HG02759 (cell line): ENCODE data around the gene GRPEL2.

Experiments used
- ATAC-seq: cut with Tn5 transposase; IDR thresholded peaks from one replicate; pipeline ENCODE4 v1.9.1; 2021; ENCODE audit warnings: mild to moderate bottlenecking, moderate library complexity; ENCODE audit not compliant: unreplicated experiment

Gene GRPEL2

GRCh38 chr5:149353911-149354310 lies 8.6 kb downstream of the GRPEL2 start:
- no peak for ATAC-seq

GRCh38 chr5:149355688-149356087 lies 10.4 kb downstream of the GRPEL2 start:
- no peak for ATAC-seq

GRCh38 chr5:149356391-149356790 lies 11.1 kb downstream of the GRPEL2 start:
- no peak for ATAC-seq

- peak; percentile 99 for ATAC-seq
Measured at GRCh38 chr5:149357370-149358293, 12.3 kb downstream of the GRPEL2 start, which contains the start of gene PCYOX1L. TSS of gene PCYOX1L (plus strand) at chr5:149358046. CDS start at chr5:149358069, 23 bp downstream.

DNA sequence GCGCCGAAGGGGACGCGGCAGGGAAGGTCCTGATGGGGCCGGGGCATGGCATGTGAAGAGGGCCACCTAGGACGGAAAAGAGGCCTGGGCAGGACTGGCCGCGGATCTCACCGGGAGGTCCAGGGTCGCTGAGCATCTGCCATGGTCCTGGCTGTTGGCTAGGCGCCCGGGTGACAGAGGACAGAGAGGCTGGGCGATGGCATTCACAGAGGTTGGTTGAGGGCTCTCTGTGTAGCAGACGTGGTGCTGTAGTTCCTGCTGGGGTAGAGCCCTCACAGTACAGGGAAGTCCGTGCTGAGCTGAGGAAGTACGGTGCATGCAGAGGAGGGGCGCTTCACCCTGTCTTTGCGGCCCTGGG lies 13.0 kb downstream of the GRPEL2 start:
- ATAC-seq = peak; percentile 10

GRCh38 chr5:149358868-149359495 lies 13.7 kb downstream of the GRPEL2 start:
- no peak for ATAC-seq

DNA sequence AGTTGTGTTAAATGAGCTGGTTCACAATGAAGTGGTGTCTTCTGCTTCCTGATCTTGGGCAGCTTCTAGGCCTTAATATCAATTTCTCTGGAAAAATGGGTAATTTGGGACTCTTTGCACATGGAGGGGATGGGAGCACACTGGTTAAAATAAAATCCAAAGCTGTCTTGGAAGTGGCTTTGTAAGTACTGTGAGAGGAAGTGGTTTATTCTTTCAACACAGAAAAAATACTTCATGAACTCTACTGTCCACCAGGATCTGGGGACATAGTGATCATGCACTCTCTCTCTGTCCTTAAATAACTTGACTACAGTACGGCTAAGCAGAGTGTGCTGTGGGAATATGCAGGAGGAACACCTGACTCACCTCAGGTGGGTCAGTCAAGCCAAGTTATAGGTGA lies 15.0 kb downstream of the GRPEL2 start:
- ATAC-seq = no peak

- no peak for ATAC-seq
Measured at GRCh38 chr5:149362541-149362940, 17.2 kb downstream of the GRPEL2 start.

DNA sequence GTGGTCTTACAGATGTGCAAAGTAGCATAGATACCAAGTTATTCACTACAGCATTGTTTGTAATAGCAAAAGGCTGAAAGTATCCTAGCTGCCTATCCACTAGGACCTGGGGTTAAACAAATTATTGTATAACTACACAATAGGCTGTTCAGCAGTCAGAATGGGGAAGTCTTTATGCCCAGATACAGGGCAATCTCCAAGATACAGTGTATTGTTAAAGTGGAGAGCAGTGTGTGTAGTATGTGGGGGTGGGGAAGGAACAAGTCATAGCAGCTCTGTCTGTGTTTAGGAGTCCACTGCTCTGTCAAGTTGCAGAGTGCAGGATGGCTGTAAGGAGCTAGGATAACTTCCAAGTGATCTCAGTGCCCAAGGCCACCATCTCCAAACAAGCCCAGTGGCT lies 18.1 kb downstream of the GRPEL2 start:
- no peak for ATAC-seq

DNA sequence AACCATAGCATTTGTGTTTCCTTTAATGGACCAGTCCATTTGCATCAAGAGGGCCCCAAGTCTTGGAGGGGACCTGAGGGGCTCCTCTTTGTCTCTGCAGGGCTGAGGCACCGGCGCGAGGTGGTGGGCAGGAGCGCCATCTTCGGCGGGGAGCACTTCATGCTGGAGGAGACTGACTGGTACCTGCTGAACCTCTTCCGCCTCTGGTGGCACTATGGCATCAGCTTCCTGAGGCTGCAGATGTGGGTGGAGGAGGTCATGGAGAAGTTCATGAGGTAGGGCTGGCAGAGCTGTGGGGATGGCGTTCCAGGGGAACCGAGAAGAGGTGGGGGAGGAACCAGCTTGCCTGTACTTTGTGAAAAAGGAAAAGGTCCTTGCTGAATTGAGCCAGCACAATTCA lies 18.6 kb downstream of the GRPEL2 start:
- no peak for ATAC-seq

GRCh38 chr5:149364719-149365118 lies 19.4 kb downstream of the GRPEL2 start:
- no peak for ATAC-seq

DNA sequence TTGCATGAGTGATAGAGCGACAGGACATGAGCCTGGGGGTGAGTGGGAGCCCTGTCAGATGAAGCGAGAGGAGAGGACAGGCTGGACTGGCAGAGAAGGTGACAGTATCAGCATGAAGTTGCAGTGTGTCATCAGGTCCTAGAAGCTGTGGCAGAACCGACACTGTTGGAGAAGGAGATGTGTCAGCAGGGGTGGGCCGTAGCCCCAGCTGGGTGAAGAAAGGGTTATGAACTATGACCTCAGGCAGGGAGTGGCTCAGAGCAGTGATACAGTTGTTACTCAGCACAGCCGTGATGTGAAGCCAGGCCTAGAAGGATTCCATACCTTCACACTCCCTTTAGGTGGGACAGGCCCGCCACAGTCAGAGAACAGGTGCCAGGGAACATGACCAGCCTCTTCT lies 20.1 kb downstream of the GRPEL2 start:
- no peak for ATAC-seq

DNA sequence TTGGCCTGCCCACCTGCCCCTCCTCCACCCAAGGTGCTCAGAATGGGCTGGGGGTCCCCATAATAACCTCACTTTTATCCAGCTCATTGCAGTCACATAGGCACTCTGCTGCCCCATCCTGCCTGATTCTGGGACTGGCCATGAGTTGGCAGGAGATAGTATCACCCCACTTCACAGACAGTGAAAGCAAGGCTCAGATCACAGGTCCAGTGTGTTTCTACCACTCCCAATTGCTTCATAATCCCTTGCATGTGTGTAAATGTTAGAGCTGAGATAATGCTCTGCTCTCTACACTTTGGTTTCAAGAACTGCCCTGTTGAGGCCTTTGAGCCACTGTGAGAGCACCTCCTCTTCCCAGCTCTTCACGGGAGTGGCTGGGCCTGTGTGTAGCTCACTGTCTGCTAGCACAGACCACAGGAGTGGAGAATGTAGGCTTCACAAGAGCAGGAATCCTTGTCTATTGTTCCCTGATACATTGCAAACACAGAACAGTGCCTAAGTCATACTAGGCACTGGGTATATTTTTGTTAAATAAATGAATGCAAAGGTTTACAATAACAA lies 20.9 kb downstream of the GRPEL2 start:
- no peak for ATAC-seq

- peak; percentile 70 for ATAC-seq
Measured at GRCh38 chr5:149367249-149367971, 22.1 kb downstream of the GRPEL2 start.

DNA sequence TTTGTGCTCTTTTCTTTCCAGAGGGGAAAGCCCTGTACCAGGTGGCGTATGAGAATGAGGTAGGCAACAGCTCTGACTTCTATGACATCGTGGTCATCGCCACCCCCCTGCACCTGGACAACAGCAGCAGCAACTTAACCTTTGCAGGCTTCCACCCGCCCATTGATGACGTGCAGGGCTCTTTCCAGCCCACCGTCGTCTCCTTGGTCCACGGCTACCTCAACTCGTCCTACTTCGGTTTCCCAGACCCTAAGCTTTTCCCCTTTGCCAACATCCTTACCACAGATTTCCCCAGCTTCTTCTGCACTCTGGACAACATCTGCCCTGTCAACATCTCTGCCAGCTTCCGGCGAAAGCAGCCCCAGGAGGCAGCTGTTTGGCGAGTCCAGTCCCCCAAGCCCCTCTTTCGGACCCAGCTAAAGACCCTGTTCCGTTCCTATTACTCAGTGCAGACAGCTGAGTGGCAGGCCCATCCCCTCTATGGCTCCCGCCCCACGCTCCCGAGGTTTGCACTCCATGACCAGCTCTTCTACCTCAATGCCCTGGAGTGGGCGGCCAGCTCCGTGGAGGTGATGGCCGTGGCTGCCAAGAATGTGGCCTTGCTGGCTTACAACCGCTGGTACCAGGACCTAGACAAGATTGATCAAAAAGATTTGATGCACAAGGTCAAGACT lies 22.8 kb downstream of the GRPEL2 start:
- no peak for ATAC-seq

- ATAC-seq = no peak
Measured at GRCh38 chr5:149370878-149371277, 25.6 kb downstream of the GRPEL2 start.

GRCh38 chr5:149371296-149371962 lies 26.1 kb downstream of the GRPEL2 start:
- ATAC-seq = peak; percentile 84

- ATAC-seq = no peak
Measured at GRCh38 chr5:149372076-149372795, 26.9 kb downstream of the GRPEL2 start.

DNA sequence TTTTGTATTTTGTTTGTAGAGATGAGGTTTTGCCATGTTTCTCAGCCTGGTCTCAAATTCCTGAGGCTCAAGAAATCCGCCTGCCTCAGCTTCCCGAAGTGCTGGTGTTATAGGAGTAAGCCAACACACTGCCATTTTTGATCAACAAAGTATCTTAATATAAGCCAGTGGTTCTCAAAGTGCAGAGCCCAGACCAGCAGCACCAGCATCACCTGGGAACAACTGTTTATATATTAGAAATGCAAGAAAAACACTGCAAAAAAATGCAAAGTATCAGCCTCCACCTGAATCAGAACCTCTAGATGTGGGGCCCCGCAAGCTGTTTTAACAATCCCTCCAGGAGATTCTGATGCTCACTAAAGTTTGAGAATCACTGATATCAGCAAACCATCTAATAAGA lies 27.6 kb downstream of the GRPEL2 start:
- ATAC-seq = no peak

DNA sequence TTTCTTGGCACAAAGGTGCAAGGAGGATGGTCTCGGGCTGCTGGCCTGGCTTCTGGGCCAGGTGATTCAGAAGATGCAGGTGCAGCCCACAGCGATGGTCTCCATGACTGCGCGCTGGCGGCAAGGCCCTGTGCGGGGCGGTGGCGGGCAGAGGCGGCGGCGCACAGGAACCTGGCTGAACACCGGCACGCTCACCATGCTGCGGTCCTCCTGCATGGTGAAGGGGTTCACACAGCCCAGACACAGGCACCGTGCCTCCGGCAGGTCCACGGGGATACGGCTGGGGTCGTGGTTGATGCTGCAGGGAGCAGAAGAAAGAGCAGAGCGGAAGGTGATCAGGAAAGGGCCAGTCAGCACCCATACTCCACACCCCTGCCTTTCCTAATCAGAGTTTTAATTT lies 29.0 kb downstream of the GRPEL2 start:
- ATAC-seq = no peak
